Jurkat, Clone E6-1 (cell line): ENCODE results near the gene ANKS1A.

Source experiments
- DNase-seq: peaks from one replicate; pipeline ENCODE4 v3.0.0-alpha.2; 2011; ENCODE audit warnings: low read depth, low spot score
- H3K4me3 ChIP-seq: 2 replicates; pipeline ENCODE4 v1.5.1; 2011; ENCODE audit warnings: mild to moderate bottlenecking, low read length, control low read depth, moderate library complexity

The ANKS1A gene

GRCh38 chr6:34947561-34947960, 58.5 kb downstream of the ANKS1A start:
- no peak overlapping the region for H3K4me3 ChIP-seq
- DNase-seq: no peak

DNA sequence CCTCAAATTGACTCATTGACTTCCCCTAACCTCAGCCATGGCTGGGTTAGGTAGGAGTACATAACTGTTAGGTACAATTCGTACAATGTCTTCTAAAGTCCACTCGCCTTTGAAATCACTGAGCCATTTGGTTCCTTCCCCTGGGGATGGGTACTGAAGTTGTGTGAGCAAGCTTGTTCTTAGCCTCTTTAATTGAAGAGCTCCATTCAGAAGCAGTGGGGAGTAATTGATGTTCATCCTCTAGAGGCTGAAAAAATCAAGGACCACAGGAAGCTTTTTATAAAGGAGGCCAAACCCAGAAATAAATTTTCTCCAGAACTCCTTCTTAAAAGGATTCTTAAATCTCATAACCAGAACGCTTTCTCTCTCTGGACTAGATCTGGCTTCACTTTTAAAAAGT, 60.6 kb downstream of the ANKS1A start:
- no peak for DNase-seq
- H3K4me3 ChIP-seq: no peak overlapping the region

- no peak for DNase-seq
Measured at GRCh38 chr6:34950849-34951248, 61.8 kb downstream of the ANKS1A start.

DNA sequence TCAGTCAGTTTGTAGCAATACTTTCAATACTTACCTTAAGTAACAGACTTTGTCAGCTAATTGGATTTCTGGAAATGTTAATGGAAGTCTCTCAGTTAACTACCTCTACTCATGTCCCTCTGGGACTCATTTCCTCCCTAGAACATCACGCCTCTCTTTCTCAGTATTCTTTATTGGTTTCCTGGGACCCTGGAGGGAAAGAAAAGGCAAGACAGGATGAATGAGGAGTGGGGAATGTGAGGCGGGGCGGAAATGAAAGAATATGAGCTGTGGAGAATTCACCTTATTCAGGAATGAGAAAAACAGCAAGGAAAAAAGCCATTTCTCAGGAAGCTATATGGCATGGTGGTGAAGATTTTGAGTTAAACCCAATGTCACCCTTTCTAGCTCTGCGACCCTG, 62.7 kb downstream of the ANKS1A start:
- H3K4me3 ChIP-seq: no peak overlapping the region
- DNase-seq: no peak

More at GRCh38 chr6:34950849-34951248, 61.8 kb downstream of the ANKS1A start:
- H3K4me3 ChIP-seq: no peak overlapping the region

GRCh38 chr6:34953061-34954025, 64.3 kb downstream of the ANKS1A start:
- no peak for DNase-seq
- no peak overlapping the region for H3K4me3 ChIP-seq

- no peak overlapping the region for H3K4me3 ChIP-seq
- DNase-seq: no peak
Measured at GRCh38 chr6:34955442-34955841, 66.4 kb downstream of the ANKS1A start.

GRCh38 chr6:34957231-34957783, 68.3 kb downstream of the ANKS1A start:
- DNase-seq: no peak
- H3K4me3 ChIP-seq: no peak overlapping the region

- no peak overlapping the region for H3K4me3 ChIP-seq
- DNase-seq: no peak
Measured at GRCh38 chr6:34958734-34959133, 69.7 kb downstream of the ANKS1A start.

DNA sequence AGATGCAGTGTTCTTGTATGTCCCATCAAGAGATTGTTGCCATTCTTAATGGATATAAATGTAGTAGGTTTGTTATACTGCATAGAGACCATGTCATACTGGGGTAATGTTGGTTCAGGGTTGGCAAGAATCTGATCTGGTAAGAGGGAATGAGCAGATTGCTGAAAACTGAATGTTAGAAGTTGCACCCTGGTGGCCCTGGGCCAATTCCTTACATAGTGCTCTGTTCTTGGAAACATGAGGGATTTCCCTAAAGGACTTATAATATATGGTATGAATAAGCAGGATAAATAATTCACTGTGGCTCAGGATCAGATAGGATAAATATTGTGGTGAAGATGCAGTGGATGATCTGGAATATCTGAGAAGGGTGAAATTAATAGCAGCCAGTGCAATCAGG, 70.2 kb downstream of the ANKS1A start:
- no peak for DNase-seq
- no peak overlapping the region for H3K4me3 ChIP-seq

DNA sequence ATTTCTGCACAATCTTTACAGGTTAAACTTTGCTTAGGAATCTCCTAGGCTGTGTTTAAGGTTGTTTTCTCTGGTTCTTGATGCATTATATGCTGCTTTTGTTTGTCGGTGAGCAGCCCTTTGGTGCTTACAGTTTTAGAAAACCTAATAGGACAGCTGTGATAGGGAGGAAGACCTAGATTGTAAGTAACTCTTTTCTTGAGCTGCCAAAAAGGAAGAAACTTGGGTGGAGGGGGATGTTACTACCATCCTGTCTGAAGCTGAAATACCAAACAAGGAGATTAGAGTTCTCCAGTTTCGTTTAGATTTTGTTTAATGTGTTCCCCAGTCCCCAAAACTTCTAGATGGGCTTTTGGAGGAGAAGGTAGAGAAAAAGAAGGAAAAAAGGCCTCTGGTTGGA, 72.0 kb downstream of the ANKS1A start:
- no peak overlapping the region for H3K4me3 ChIP-seq
- no peak for DNase-seq

GRCh38 chr6:34961574-34961973, 72.5 kb downstream of the ANKS1A start:
- H3K4me3 ChIP-seq: no peak overlapping the region
- DNase-seq: no peak

- DNase-seq: no peak
- H3K4me3 ChIP-seq: no peak overlapping the region
Measured at GRCh38 chr6:34964564-34964963, 75.5 kb downstream of the ANKS1A start.

- no peak for DNase-seq
- no peak overlapping the region for H3K4me3 ChIP-seq
Measured at GRCh38 chr6:34967461-34967860, 78.4 kb downstream of the ANKS1A start.

DNA sequence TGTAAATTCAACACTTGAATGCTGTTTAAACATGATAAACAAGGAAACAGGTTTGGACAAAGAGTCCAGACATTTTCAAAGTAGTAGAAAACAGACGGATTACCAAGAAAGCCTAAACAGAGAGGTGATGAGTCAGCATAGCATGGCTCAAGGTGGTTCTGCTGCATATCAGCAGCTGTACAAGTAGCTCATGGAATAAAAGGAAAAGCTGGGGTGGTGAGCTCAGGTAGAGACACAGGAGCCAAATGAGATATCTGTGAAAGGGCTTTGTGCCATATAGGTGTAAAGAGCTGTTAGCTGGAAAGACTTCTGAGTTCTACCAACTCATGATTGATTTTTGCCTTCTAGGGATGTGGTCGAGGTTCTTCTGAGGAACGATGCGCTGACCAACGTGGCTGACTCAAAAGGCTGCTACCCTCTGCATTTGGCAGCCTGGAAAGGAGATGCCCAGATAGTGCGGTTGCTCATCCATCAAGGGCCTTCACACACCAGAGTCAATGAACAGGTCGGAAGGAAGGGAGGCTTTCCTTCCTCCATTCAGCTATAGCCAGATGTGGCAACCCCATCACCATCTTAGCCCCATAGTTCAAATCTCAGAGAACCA, 80.7 kb downstream of the ANKS1A start:
- H3K4me3 ChIP-seq: no peak overlapping the region
- DNase-seq: no peak

GRCh38 chr6:34970488-34970887, 81.4 kb downstream of the ANKS1A start:
- DNase-seq: peak; percentile 28
- H3K4me3 ChIP-seq: no peak overlapping the region

DNA sequence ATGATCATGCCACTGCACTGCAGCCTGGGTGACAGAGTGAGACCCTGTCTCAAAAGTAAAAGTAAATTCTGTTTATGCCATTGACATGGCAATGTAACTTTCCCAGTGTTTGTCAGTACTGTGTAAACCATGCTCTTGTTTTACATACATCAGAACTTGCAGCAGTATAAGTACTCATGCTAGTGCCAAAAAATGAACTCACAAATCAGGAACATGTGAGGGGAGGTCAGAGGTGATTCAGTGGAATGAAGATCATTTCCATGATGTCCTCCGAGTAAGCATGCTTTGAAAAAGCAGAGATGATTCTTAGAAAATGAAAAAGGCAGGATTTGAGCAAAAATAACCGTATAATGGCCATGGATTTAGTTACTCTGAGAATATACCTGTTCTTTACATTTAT, 81.9 kb downstream of the ANKS1A start:
- no peak for DNase-seq
- H3K4me3 ChIP-seq: no peak overlapping the region

DNA sequence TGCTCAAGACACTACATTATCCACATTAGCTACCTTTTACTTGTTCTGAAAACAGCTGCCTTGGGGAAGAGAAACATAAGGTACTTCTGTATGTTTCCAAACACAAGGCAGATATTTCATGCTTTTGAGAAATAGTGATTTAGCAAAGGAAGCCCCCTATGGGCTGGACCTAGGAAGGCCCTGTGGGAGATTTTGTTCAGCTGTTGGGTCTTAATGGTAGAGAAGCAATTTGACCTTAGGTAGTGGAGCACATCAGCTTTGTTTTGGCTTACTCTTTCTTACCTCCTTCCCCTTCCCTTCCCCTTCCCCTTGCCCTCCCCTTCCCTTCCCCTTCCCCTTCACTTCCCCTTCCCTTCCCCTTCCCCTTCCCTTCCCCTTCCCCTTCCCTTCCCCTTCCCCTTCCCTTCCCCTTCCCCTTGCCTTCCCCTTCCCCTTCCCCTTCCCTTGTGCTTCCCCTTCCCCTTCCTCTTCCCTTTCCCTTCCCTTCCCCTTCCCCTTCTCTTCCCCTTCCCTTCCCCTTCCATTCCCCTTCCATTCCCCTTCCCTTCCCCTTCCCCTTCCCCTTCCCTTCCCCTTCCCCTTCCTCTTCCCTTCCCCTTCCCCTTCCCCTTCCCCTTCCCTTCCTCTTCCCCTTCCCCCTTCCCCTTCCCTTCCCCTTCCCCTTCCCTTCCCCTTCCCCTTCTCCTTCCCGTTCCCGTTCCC, 84.6 kb downstream of the ANKS1A start:
- DNase-seq: no peak
- no peak overlapping the region for H3K4me3 ChIP-seq

DNA sequence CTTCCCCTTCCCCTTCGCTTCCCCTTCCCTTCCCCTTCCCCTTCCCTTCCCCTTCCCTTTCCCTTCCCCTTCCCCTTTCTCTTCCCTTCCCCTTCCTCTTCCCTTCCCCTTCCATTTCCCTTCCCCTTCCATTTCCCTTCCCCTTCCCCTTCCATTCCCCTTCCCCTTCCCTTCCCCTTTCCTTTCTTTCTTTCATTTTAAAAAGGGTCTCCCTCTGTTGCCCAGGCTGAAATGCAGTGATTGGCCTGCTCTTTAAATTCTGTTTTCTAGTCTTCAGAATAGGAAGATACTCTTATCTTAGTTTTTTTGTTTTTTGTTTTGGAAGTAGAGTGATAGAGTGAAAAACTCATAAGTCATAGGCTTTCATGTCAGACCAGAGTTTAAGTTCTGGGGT, 85.2 kb downstream of the ANKS1A start:
- DNase-seq: no peak
- H3K4me3 ChIP-seq: no peak overlapping the region

- H3K4me3 ChIP-seq: no peak overlapping the region
- DNase-seq: no peak
Measured at GRCh38 chr6:34976239-34976638, 87.2 kb downstream of the ANKS1A start.

DNA sequence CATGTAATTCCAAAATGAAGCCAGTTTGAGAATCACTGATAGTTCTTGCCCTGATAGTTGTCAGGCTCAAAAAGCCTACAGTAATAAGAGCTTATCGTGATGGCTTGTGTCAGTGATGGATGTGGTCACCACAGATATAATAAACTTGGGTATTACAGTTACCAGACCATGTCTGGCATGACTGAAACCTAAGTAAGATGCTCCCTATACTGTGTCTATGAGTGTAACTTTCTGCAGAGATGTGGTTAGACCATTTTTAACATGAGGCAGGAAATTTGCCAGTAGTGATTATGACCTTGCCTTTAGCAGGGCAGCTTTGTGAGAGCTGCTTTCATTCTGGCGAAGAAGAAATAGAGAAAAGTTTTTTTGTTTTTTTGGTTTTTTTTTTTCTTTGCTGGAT, 90.2 kb downstream of the ANKS1A start:
- no peak for DNase-seq
- no peak overlapping the region for H3K4me3 ChIP-seq
